SK-N-SH (cell line): ENCODE measurements around the gene PFKL. TPM values are rescaled to one million over a fixed set of nuclear protein-coding genes. Genes with fewer than 3 reads are reported as not detected.

Source experiments
- CTCF ChIA-PET: fragments of 300-600, 350-600 bp; formaldehyde crosslinking; extraction: SDS; loops from one replicate; lab custom pipeline; 2021; lab: Yijun Ruan, JAX
- POLR2A ChIA-PET: fragments of 350-600 bp; sonication (Branson Sonifier 250); formaldehyde crosslinking; extraction: SDS; loops from one replicate; lab custom pipeline; 2020; ENCODE audit warnings: antibody characterized with exemption, inconsistent platforms; lab: Yijun Ruan, JAX
- DNase-seq: peaks from one replicate; pipeline ENCODE4 v3.0.0; 2012
- H2AFZ ChIP-seq: fragments of 200-600 bp; sonication (generic); 2 replicates; pipeline ENCODE4 v1.8.1; 2016; ENCODE audit warnings: antibody characterized with exemption, mild to moderate bottlenecking, low read depth
- H3F3A ChIP-seq: fragments of 200-600 bp; sonication (generic); replicated peaks from 2 replicates; pipeline ENCODE3; 2016; ENCODE audit warnings: antibody characterized with exemption, mild to moderate bottlenecking; ENCODE audit not compliant: insufficient read depth
- H3K27ac ChIP-seq, 2 experiments: fragments of 200-500 bp in 1 of 2; fragments of 200-600 bp in 1 of 2; sonication (Bioruptor generic) in 1 of 2; sonication (generic), shearing (Covaris generic) in 1 of 2; 2 replicates each; pipeline versions ENCODE4 v1.5.1 to v1.6.1; 2014 to 2016; ENCODE audit warnings: low read depth in 2 of 2, inconsistent platforms in 1 of 2, low read length in 1 of 2, mild to moderate bottlenecking in 1 of 2, mixed read lengths in 1 of 2
- H3K27me3 ChIP-seq: fragments of 200-600 bp; sonication (generic), shearing (Covaris generic); 2 replicates; pipeline ENCODE4 v1.6.1; 2016; ENCODE audit warnings: mixed run types; ENCODE audit not compliant: insufficient read depth
- H3K36me3 ChIP-seq, 2 experiments: fragments of 200-500 bp in 1 of 2; fragments of 200-600 bp in 1 of 2; sonication (Bioruptor generic) in 1 of 2; sonication (generic) in 1 of 2; replicated peaks in 1 of 2; 2 replicates each; pipeline versions ENCODE3 to v1.5.1; 2014 to 2016; ENCODE audit warnings: low read length in 1 of 2, mild to moderate bottlenecking in 1 of 2; ENCODE audit not compliant: insufficient read depth in 2 of 2, control insufficient read depth in 1 of 2
- H3K4me1 ChIP-seq, 2 experiments: fragments of 200-500 bp in 1 of 2; fragments of 200-600 bp in 1 of 2; sonication (Bioruptor generic) in 1 of 2; sonication (generic), shearing (Covaris generic) in 1 of 2; 2 replicates each; pipeline versions ENCODE4 v1.5.1 to v1.6.1; 2014 to 2016; ENCODE audit warnings: low read depth in 1 of 2, low read length in 1 of 2, mixed run types in 1 of 2; ENCODE audit not compliant: insufficient read depth in 2 of 2, control insufficient read depth in 1 of 2
- H3K4me2 ChIP-seq: fragments of 200-600 bp; sonication (generic), shearing (Covaris generic); 2 replicates; pipeline ENCODE4 v1.6.1; 2017; ENCODE audit warnings: mixed run types
- H3K4me3 ChIP-seq, 2 experiments: fragments of 200-500 bp in 1 of 2; fragments of 200-600 bp in 1 of 2; sonication (Bioruptor generic) in 1 of 2; sonication (generic), shearing (Covaris generic) in 1 of 2; 2 replicates each; pipeline versions ENCODE4 v1.5.1 to v1.8.1; 2014 to 2016; ENCODE audit warnings: low read depth in 2 of 2, inconsistent platforms in 1 of 2, low read length in 1 of 2, mild to moderate bottlenecking in 1 of 2, mixed read lengths in 1 of 2, moderate library complexity in 1 of 2
- H3K79me2 ChIP-seq: fragments of 200-600 bp; sonication (generic); 2 replicates; pipeline ENCODE4 v1.8.1; 2017; ENCODE audit warnings: mild to moderate bottlenecking; ENCODE audit not compliant: insufficient read depth
- H3K9ac ChIP-seq: fragments of 200-600 bp; sonication (generic); 2 replicates; pipeline ENCODE4 v1.6.1; 2017; ENCODE audit warnings: mixed run types
- H3K9me2 ChIP-seq: fragments of 200-600 bp; sonication (generic); 2 replicates; pipeline ENCODE4 v1.6.1; 2017; ENCODE audit warnings: mixed run types
- H3K9me3 ChIP-seq: fragments of 200-600 bp; sonication (generic); 2 replicates; pipeline ENCODE4 v1.6.1; 2017; ENCODE audit warnings: mixed run types, mild to moderate bottlenecking, moderate library complexity
- H4K20me1 ChIP-seq: fragments of 200-600 bp; sonication (generic); 2 replicates; pipeline ENCODE4 v1.6.1; 2017; ENCODE audit warnings: mild to moderate bottlenecking, mixed run types; ENCODE audit not compliant: insufficient read depth
- GATA2 ChIP-seq: sonication (generic); formaldehyde crosslinking; IDR thresholded peaks from 2 replicates; pipeline ENCODE4 v1.5.0; 2020; ENCODE audit warnings: mild to moderate bottlenecking, missing genetic modification reagents
- IRF3 ChIP-seq: fragments of 150-350 bp; IDR thresholded peaks from 2 replicates; pipeline ENCODE4 v1.6.1; 2016; ENCODE audit warnings: mild to moderate bottlenecking, low read depth, low read length
- MEF2A ChIP-seq: IDR thresholded peaks from 2 replicates; pipeline ENCODE4 v1.4.0; 2012; ENCODE audit warnings: low read depth, borderline replicate concordance
- MXI1 ChIP-seq: IDR thresholded peaks from 2 replicates; pipeline ENCODE4 v1.6.1; 2012; ENCODE audit warnings: mild to moderate bottlenecking, low read depth, low read length, improper control_type of control experiment
- NRF1 ChIP-seq: IDR thresholded peaks from 2 replicates; pipeline ENCODE4 v1.6.1; 2012; ENCODE audit warnings: low read depth, mild to moderate bottlenecking, low read length
- PBX3 ChIP-seq: IDR thresholded peaks from 2 replicates; pipeline ENCODE4; 2012
- WGBS: methylation state at CpG from one replicate; pipeline ENCODE4 v1.1.6; 2017; ENCODE audit warnings: low lambda C conversion rate; 5-methylcytosine and 5-hydroxymethylcytosine counted together
- polyA plus RNA-seq, 3 experiments: library from polyadenylated mRNA; depleted of rRNA; stranded (reverse); fragments of >200 nt; gene quantifications; 2 replicates each; pipeline ENCODE4 v1.2.3, GENCODE V29; 2012
- TF ChIP-seq, protein P1 (sequence below): fragments of 200-600 bp; sonication (generic); IDR thresholded peaks from 2 replicates; pipeline ENCODE4 v1.6.1; 2017; ENCODE audit warnings: antibody characterized with exemption, mild to moderate bottlenecking, moderate library complexity
- TF ChIP-seq, protein P2 (sequence below): fragments of 150-350 bp; IDR thresholded peaks from 2 replicates; pipeline ENCODE4 v1.6.1; 2017; ENCODE audit warnings: antibody characterized with exemption, low read length, low read depth, borderline replicate concordance

The PFKL gene
- polyA plus RNA-seq, 1 of the 3 experiments (the other 2 are of a cell fraction), result 118 TPM

GRCh38 chr21:44364151-44365053 lies 64.5 kb downstream of the PFKL start:
- no peak for TF ChIP-seq IRF3
- TF ChIP-seq PBX3, result no peak
- TF ChIP-seq MEF2A, result no peak
- no peak for TF ChIP-seq NRF1
- TF ChIP-seq, protein P1, sequence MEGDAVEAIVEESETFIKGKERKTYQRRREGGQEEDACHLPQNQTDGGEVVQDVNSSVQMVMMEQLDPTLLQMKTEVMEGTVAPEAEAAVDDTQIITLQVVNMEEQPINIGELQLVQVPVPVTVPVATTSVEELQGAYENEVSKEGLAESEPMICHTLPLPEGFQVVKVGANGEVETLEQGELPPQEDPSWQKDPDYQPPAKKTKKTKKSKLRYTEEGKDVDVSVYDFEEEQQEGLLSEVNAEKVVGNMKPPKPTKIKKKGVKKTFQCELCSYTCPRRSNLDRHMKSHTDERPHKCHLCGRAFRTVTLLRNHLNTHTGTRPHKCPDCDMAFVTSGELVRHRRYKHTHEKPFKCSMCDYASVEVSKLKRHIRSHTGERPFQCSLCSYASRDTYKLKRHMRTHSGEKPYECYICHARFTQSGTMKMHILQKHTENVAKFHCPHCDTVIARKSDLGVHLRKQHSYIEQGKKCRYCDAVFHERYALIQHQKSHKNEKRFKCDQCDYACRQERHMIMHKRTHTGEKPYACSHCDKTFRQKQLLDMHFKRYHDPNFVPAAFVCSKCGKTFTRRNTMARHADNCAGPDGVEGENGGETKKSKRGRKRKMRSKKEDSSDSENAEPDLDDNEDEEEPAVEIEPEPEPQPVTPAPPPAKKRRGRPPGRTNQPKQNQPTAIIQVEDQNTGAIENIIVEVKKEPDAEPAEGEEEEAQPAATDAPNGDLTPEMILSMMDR, result no peak
- TF ChIP-seq MXI1, result no peak
- TF ChIP-seq, protein P2, sequence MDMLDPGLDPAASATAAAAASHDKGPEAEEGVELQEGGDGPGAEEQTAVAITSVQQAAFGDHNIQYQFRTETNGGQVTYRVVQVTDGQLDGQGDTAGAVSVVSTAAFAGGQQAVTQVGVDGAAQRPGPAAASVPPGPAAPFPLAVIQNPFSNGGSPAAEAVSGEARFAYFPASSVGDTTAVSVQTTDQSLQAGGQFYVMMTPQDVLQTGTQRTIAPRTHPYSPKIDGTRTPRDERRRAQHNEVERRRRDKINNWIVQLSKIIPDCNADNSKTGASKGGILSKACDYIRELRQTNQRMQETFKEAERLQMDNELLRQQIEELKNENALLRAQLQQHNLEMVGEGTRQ, result no peak
- TF ChIP-seq GATA2 (CRISPR knock-in tag), result no peak
- TF ChIP-seq, all 33 proteins: peak for 0
- H2AFZ ChIP-seq, result no peak overlapping the region
- no peak overlapping the region for H3K27ac ChIP-seq
- no peak overlapping the region for H3K4me2 ChIP-seq
- 55% methylated on average over 17 of the region's 22 CpGs for WGBS
- H3K9me2 ChIP-seq, result no peaks in the 10 kb centered on the region
- H3K9me3 ChIP-seq, result no peaks in the 10 kb centered on the region
- no peak overlapping the region for H3K4me3 ChIP-seq
- no peaks in the 10 kb centered on the region; a peak in 1 of 4 replicates for H3K4me1 ChIP-seq
- no peaks in the 10 kb centered on the region for H3F3A ChIP-seq
- CTCF ChIA-PET, result interaction anchor here (0.7 to 2.0 kb wide), 2 partner anchors 12 to 94 kb away, joined by 3 to 6 read pairs; no protein-coding TSS in a partner anchor
- no peaks in the 10 kb centered on the region for H3K36me3 ChIP-seq
- H4K20me1 ChIP-seq, result no peaks in the 10 kb centered on the region
- DNase-seq, result no peak
- H3K27me3 ChIP-seq, result peaks cover 48% of the 10 kb centered on the region
- no peaks in the 10 kb centered on the region for H3K79me2 ChIP-seq
- POLR2A ChIA-PET, result no interaction called here
- H3K9ac ChIP-seq, result no peak overlapping the region
